ENCODE data around the gene CEBPG. TPM values are rescaled to one million over a fixed set of nuclear protein-coding genes. Genes with fewer than 3 reads are reported as not detected.

CEBPG gene
- total RNA-seq, 4 donors from 2014 or later, result 18.5 to 31.6 (median 26.8) TPM

GRCh38 chr19:33400856-33401682 lies 27.6 kb downstream of the CEBPG start:
- no peak overlapping the region for H3K4me3 ChIP-seq
- 89% methylated on average over 3 of the region's 24 CpGs; no CpG with 5 or more reads in 1 of the 2 donors for WGBS, 2 donors
- TF ChIP-seq POLR2A (IDR thresholded peaks at IDR 0.05), result no peak
- no peak for TF ChIP-seq CTCF (IDR thresholded peaks at IDR 0.05)
- intact Hi-C loops (cut with DNase I), result no loop called here
- H3K9me3 ChIP-seq, result no peaks in the 10 kb centered on the region
- H3K27me3 ChIP-seq, result no peaks in the 10 kb centered on the region
- DNase-seq, result no peak
- H3K27ac ChIP-seq, result no peak overlapping the region
- H3K36me3 ChIP-seq, result peaks cover 0 to 26% (median 0%) of the 10 kb centered on the region in 3 donors
- peaks cover 3 to 31% (median 13%) of the 10 kb centered on the region in 3 donors for H3K4me1 ChIP-seq

DNA sequence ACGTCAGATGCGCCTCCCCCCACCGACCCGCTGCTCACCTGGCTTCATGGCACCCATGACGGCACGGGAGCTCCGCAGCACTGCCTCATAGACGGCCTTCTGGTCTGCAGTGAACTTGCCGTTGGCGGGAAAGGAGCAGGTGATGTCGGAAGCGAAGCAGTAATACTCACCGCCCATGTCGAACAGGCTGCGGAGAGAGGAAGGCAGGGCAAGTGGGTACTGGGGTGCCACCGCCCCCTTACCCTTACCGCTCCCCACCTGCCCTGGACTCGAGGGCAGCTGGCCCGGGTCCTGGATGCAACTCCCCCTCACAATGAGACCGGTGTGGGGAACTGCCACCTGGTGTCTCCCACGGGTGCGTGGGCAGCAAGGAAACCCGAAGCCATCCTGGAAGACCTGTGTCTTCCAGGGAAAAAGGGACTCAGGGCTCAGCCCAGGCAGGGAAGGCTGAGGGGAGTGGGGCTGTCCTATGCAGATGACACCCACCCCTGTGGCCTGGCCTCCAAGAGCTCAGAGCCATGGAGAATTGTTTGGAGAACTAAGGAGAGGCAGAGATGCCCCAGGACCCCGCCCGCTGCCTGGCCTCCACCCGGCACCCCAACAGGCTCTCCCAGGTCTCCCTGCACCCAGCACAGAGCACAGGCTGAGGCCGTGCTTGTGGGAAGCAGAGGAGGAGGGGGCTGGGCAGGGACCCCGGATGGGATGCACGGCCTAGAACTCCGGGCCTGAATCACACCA lies 28.3 kb downstream of the CEBPG start:
- intact Hi-C loops (cut with DNase I), result no loop called here

GRCh38 chr19:33402421-33403220 lies 29.1 kb downstream of the CEBPG start:
- Histone ChIP-seq H3K4me3 (no peak overlapping the region), H3K27me3 (no peaks in the 10 kb centered on the region), H3K36me3 (peaks cover 0 to 31% (median 0%) of the 10 kb centered on the region in 3 donors), H3K4me1 (peaks cover 0 to 29% (median 1%) of the 10 kb centered on the region in 3 donors), H3K27ac (no peak overlapping the region), H3K9me3 (no peaks in the 10 kb centered on the region)
- TF ChIP-seq POLR2A (IDR thresholded peaks at IDR 0.05) (no peak), CTCF (IDR thresholded peaks at IDR 0.05) (peak in 4 of 6 experiments; percentile 9 to 31 (median 12))
- WGBS, 2 donors, result 89 to 100% methylated on average over 1 to 8 of the region's 18 CpGs
- no peak for DNase-seq
- intact Hi-C loops (cut with DNase I), result no loop called here

More for the DNA sequence above, 28.3 kb downstream of the CEBPG start:
- DNase-seq, result no peak
- WGBS, 2 donors, result 82 to 83% methylated on average over 12 to 17 of the region's 30 CpGs
- Histone ChIP-seq H3K4me3 (no peak overlapping the region), H3K36me3 (peaks cover 0 to 26% (median 0%) of the 10 kb centered on the region in 3 donors), H3K4me1 (peaks cover 0 to 31% (median 6%) of the 10 kb centered on the region in 3 donors), H3K27ac (no peak overlapping the region), H3K9me3 (no peaks in the 10 kb centered on the region), H3K27me3 (no peaks in the 10 kb centered on the region)
- no peak for TF ChIP-seq CTCF (IDR thresholded peaks at IDR 0.05)
- no peak for TF ChIP-seq POLR2A (IDR thresholded peaks at IDR 0.05)

GRCh38 chr19:33403221-33403972 lies 29.9 kb downstream of the CEBPG start:
- Histone ChIP-seq H3K9me3 (no peaks in the 10 kb centered on the region), H3K4me1 (peaks cover 0 to 29% (median 0%) of the 10 kb centered on the region in 3 donors), H3K4me3 (no peak overlapping the region), H3K27ac (no peak overlapping the region), H3K36me3 (peaks cover 0 to 31% (median 0%) of the 10 kb centered on the region in 3 donors), H3K27me3 (no peaks in the 10 kb centered on the region)
- WGBS, 2 donors, result 72 to 74% methylated on average over 6 to 8 of the region's 18 CpGs
- intact Hi-C loops (cut with DNase I), result no loop called here
- no peak for DNase-seq
- TF ChIP-seq POLR2A (IDR thresholded peaks at IDR 0.05) (no peak), CTCF (IDR thresholded peaks at IDR 0.05) (no peak)

Measured in esophagus squamous epithelium (tissue), 5 donors.